Limb (tissue), 2 donors: ENCODE data around the gene COL23A1.

Source experiments
- DNase-seq, 2 donors: peaks; one replicate each; pipeline ENCODE4 v3.0.0-alpha.2; 2016; ENCODE audit errors: extremely low spot score in 2 of 2

Gene COL23A1

DNA sequence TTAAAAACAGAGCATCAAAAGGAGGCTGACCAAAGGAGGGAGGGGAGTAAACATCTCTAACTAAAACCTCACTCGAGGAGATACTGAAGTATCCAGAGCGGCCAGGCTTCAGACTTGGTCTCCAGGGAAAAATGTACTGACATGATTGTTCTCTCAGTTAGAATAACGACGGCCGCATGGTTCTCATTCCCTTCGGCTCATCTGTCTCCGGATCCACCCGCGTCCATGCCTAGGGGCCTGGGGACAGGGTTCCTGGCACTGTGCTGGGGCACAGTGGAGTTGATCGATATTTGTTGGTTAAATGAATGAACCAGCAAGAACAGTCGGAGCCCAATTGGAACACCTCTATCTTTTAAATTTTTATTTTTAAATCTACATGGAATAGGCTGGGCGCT lies 190.5 kb downstream of the COL23A1 start:
- DNase-seq: peak in 1 of 2 donors; percentile 25

DNA sequence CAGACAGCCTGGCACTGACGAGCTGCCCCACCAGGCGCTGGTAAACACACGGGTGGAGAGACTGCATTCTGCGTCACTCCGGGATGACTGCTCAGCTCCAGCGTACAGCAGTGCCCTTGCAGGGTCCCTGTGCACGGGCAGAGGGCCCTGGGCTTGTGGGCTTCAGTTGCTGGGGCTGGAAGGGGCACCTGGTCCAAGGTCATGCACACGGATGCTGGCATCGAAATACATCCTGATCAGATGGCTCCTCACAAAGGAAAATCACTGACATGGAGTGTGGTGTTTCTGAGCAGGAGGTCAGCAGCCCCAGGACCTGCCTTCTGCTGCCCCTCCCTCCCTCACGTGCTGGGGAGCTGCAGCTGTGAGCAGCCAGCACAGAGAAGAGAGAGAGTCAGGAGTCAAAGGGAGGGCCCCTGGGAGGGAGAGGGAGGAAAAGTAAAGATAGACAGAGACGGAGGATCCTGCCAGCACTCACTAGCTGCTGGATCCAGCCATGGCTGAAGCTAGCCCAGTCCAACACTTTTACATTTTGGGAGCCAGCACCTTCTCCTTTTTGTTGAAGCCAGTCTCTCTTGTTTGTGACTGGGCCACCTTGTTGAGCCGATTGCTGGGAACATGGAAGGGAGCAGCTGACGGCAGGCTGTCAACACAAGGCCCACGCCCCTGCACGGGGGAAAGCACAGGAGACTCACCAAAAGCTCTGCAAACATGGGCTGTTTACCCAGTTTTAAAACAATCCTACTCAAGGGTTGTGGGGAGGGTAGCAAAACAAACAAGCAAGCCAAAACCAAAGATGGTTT lies 191.1 kb downstream of the COL23A1 start:
- peak in 1 of 2 donors; percentile 29 for DNase-seq

DNA sequence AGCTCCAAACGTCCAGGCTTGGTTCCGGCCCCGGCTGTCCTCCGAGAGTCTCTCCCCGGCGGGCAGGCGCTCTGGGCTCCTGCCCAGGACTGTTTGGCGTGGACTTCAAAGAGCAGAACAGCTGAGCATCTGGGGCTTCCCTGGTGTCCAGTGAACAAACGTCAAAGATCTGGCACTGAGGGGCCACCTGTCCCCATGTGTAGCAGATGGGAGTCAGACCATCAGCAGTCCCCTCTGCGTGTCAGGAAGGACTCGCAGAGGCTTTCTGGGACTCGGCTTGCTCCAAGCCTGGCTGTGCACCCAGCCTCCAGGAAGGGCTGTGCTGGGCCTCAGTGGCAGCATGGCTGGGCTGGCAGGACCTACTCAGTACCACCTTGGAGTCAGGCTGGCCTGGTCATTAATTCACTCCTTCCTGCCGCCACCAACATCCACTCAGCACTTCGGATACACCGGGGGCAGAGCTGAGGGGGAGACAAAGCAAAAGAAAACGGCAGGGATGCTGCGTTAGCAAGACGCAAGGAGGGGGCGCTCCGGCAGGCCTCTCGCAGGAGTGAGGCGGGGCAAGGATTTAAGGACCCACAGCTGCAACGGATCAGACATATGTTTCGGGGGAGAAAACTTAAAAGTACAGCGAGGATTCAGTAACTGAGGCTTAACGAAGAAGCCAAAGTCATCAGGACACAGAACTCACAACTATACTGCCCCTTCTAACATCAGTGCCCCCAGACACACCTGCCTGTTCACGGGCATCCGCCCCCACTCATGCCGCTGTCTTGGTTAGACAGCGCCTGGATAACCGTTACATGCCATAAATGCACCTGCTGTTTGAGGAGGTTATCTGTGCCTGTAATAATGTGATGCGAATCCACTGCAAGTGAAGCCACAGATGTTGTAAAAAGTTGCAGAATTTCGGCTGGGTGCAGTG lies 193.1 kb downstream of the COL23A1 start:
- DNase-seq: peak; percentile 40 to 62

DNA sequence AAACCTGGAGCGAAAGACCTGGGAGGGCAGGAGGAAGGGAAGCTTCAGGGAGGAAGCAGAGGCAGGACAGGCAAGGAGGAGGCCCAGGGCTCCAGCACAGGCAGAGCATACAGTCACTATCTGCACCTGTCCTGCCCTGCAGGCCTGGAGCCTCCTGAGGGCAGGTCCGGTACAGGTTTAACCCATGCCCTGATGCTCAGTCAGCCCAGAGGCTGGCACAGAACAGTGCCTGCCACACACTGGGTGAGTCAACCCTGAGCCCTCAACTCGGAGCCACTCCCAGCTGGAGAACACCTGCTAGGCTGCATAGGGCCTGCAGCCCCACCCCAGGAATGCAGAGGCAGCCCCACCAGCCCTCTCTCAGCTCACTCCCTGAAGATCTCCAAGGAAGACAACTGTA lies 196.1 kb downstream of the COL23A1 start:
- DNase-seq: peak in 1 of 2 donors; percentile 35

DNA sequence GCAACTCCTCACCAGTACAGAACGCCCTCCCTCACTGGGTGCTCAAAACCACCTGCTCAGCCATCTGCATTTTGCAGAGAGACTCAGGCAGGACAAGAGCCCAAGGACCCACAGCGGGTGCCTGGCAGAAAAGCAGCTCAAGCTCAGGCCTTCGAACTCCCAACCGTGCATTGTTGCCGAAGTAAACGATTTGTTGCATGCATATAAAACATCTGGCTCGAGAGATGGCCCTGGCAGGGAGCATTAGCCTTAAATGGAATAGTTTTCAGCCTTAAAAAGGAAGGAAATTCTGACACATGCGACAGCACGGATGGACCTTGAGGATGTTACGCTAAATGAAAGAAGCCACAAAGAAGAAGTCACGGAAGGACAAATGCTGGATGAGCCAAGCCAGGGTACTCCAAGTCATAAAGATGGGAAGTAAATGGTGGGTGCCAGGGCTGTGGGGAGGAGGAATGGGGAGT lies 197.2 kb downstream of the COL23A1 start:
- peak in 1 of 2 donors; percentile 20 for DNase-seq

DNA sequence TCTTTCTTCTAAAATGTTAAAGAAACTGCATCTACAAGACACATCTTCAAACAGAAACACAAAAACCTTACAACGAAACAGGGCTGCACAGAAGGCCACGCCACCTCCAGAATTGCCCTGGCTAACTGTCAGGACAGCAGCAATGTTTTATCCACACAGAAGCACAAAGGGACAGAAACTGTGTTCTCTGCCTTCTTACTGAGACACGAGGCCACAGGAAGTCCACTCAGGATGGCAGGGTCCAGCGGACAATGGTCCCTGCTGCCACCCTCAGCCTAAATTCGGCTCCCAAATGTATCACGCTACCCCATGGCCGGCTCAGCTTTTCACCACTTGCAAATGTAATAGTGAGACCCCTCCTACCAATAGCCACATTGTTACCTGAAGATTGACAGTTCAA lies 197.8 kb downstream of the COL23A1 start:
- DNase-seq: peak in 1 of 2 donors; percentile 11

DNA sequence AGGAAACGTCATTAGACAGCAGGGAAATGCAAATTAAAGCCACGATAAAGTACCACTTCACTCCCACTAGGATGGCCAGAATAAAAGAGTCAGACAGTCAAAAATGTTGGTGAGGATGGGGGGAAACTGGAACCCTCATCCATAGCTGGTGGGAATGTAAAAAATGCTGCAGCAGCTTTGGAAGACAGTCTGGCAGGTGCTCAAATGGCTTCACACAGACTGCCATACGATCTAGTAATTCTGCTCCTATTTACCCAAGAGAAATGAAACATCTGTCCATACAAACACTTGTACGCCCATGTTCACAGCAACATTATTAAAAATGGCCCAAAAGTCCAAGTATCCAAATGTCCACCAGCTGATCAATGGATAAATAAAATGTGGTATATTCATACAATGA lies 198.7 kb downstream of the COL23A1 start:
- peak in 1 of 2 donors; percentile 16 for DNase-seq

DNA sequence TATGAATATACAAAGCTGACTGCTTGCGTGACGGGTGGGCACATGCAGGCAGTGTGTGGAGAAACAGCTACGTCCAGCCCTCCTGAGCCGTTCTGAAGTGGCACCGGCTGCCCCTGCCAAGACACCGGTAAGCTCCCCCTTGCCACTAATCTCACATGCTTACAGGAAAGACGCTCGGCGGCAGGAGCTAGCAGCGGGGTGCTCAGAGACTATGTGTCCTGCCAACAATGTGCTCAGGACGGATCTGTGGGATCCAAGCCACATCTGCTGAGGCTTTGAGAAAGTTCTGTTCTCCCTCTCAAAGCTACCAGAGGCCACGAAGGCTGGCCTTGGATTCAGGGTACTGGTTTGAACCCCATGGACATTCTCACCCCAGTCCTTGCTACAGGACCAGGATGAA lies 200.4 kb downstream of the COL23A1 start:
- DNase-seq: peak in 1 of 2 donors; percentile 27

DNA sequence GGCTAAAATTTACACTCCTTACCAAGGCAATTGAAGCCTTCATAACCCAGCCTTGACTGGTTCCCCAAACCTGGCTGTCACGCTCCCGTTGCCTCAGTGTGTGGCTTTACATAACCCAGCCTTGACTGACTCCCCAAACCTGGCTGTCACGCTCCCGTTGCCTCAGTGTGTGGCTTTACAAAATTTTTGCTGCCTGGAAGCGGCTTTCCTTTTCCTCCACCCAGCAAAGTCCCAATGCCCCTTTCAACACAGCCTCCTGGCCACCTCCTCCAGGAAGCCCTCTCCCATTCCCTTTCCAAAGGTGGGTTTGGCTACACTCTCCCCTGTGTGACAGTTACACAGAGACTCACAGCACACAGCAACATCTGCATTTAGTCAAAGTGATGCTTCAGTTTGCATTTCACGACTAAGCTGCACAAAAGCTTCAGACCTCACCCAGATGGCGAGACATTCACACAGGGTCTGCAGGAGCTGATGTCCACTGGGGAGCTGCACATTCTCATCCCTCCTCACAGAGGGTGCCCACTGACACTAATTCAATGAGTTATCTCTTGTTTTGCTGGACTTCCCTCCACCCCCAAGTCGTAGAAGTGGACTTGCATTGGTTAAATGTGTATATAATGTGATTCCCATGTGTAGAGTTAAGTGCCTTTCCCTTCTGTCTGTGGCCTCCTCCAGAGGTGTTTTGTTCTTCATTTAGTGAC lies 201.0 kb downstream of the COL23A1 start:
- DNase-seq: peak in 1 of 2 donors; percentile 21

DNA sequence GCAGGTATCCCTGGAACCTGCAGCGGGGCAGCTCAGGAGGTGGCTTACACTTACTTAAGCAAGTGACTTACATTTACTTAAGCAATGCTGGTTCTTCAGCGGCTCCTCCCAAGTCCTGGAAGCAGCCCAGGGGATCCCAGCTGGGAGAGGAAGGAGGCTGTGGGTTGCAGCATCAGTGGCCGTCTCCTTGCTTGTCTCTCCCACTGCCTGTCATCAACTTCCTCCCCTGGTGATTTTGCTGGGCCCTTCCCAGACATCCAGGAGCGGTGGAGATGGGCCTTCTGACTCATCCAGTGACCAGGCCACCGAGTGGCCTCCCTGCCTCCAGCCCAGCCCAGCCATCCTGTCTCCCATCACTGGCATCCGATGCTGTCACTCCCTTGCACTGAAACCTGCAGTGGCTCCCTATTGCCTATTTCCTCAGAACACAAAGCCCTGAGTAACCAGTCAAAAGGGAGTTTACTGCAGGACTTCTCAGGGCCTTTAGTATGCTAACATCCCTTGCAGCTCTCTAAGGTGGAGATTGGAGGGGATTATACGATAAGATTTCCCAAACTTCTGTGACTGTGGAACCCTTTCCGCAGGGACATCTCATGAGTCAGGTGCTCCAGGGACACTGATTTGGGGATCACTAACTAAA lies 201.7 kb downstream of the COL23A1 start:
- peak in 1 of 2 donors; percentile 42 for DNase-seq

DNA sequence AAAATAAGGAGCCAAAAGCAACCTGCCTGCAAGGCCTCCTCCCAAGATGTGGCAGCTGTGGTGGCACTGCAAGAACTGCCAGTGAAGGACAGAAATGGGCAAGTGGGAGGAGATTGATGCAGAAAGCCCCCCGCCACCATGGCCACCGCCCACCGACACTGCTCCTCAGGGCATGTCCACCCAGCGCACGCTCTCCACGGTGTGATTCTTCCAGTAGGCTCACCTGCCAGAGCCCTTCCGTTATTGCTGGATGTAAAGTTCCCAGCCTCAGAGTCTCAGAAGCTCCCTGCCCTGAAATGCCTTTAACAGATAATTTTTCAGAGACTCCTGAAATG lies 202.4 kb downstream of the COL23A1 start:
- DNase-seq: peak in 1 of 2 donors; percentile 29

DNA sequence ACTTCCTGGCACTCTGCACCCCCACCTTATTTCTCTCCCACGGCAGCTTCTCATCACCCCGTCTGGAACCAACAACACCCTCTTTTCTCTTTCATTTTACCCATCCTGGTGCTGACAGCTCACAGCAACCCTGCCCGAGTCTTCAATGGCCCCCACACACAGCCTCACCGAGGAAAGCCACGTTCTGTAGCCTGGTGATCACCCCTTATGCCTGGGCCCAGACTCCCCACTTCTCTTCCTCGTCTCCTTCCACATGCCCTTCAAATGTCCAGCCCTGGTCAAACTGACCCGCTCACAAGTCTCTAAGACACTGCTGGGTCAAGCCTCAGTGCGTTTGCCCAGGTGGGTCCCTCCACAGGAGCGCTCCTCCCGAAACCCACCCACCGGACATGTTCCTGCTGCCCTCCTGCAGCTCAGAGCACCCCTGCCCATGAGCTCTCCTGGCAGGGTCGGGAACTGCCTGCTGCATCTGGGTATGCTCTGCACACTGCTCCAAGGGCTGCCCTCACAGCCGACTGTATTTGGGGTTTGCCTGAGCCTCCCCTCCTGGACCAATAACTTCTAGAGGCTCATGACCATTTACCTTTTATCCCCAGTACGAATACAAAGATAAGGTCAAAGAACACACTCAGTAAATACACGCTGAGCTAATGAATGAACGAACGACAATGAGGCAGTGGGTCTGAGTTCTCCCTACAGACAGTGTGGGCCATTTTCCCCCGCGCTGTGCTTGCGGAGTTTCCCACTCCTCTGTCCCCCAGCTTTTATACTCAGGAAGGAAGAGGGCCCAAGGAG lies 202.9 kb downstream of the COL23A1 start:
- DNase-seq: peak in 1 of 2 donors; percentile 20

DNA sequence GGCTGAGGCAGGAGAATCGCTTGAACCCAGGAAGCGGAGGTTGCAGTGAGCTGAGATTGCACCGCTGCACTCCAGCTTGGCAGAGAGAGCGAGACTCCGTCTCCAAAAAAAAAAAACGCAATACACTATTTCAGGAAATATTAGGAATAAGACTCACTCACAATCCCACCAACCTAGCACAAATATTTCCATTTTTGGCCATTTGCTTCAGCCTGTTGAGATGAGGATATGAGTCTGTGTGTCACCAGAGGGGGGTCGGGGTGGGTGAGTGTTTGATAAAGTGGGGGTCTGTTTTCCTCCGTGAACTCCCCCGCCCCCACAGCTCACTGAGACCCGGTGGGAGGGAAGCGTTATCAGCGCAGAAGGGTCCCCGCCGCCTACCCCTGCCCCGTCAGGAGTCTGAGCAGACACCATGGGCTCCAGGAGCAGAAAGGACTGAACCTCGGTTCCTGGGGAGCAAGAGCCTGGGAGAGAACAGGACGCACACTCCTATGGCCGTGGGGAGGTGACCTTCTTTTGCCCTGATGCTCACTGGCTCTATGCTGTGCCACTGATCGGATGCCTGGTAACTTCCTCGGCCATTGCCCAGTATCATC lies 203.8 kb downstream of the COL23A1 start:
- peak in 1 of 2 donors; percentile 21 for DNase-seq

DNA sequence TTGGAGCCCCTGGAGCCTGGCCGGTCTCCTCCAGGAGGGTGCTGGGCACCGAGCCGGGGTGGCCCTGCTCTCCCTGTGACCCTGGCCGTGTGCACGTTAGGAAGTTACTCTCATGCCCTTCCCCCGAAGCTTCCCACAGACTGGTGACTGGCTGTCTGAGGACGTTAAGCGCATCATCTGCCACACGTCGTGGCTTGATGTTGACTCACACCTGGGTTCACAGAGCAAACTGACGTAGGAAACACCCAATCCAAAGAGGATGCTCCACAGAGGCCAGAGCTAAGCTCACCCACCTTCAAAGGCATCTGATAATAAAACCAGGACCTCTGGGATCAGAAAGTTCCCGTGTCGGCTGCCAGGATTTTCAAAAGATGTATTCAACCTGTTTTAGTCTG lies 204.7 kb downstream of the COL23A1 start:
- DNase-seq: peak in 1 of 2 donors; percentile 23

DNA sequence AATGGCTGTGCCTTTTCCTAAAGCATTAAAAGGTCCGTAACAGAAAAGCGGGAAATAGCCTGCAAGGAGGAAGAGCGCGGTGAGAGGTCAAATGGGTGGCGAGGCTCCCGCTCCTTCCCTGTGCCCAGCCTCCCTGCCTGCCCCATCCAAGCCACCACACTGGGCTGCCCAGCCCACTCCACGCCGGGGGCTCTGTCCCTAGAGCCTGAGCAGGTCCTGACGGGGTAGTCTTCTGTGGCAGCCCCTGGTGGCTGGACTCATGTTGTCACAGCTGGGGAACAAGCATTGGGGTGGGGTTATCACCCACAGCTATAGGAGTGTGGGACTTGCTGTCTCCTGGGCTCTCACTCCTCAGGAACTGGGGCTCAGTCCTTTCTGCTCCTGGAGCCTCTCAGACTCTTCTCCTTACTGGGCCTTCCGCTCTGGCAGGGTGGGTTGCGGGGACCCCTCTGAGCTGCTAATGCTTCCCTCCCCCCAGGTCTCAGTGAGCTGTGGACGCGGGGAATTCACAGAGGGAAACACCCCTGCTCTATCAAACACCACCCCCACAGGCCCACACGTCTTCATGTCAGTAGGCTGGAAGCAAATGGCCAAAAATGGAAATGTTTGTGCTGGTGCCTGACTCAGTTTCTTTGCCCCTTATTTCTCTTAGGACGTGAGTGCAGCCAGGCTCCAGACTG lies 205.2 kb downstream of the COL23A1 start:
- DNase-seq: no peak

DNA sequence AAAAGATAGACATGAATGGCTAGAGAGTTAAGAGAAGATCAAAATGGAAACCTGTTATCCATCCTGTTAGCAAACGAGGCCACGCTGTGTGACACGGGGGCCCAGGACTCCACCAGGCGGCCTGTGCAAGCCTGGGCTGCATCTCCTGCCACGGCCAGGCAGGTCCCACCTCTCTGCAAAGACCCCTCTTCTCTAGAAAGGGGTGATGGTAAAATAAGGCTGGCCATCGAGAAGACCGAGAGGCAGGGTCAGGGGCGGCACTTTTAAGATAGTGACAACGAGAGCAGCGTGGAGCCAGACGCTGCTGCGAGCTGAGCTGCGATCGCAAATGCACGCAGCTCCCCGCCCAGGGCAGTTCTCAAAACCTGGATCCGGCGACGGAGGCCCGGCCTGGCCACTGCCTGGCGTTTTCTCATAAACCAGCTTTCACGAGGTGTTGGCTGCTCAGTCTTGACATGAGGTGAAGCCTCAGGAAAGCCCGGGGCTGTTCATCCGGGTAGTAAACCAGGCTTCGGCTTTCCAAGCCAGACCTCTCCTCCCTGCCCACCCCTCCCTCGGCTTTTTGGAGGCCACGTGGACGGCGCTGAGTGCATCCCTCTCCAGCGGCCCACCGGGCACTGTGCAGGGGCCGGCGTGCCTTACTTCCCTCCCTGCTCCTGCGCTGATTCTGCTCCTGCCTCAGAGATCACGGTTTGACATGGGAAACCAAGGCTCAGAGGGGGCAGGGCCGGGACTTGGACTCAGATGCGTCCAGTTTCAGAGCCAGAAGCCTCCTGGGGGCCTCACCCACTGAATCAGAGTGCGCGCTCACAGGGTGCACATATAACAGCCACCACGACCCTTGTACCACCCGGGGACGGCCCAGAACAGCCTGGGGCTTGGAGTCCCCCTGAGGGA lies 206.0 kb downstream of the COL23A1 start:
- DNase-seq: peak in 1 of 2 donors; percentile 77

DNA sequence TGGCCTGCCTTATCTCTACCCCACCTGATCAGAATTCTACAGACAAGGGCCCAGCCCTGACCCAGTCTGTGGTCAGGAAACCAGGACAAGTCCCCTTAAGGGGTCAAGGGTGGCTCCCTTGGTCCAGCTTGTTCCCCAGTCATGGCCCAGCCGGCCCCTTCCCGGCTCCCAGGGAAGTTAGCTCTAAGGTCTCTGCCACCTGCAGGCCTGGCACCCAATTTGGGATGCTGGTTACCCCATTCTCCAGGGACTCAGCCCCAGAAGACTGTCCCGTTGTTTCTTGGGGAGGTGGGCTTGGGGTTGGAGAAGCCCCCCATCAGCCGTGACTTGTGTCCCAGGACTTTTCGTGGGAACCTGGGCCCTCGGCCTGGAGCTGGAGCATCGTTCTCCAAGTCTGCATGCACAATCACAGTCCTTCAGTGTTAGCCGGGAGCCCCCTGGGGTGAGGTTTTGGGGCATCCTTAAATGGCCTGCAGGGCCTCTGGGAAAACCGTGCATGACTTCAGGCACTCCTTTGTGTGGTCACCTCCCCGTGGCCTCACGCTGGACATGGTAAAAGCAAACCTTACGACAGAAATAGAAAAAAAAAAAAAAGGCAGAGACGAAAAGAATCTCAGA lies 206.8 kb downstream of the COL23A1 start:
- no peak for DNase-seq

DNA sequence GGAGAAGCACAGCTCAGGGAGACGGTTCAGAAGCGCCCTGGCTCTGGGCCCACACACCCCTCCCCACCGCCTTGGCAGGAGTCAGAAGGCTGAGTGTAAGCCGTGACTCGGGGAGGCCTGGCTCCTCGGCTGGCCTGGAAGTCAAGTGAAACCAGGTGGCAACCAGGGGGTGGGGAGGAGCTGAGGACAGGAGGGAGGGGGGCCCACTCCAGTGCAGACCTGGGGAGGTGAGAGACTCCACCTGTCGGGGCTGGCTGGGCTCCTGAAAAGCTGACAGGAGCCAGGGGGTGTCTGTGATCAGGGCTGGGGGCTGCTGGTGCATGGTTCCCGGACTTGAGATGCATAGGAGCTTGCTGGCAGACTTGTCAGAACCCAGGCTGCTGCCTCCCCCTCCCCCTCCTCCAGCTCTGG lies 207.4 kb downstream of the COL23A1 start:
- DNase-seq: peak in 1 of 2 donors; percentile 66
